ENCODE measurements around the gene IQCH.
A peak's percentile ranks its signal among the peaks of the same experiment; 100 is the strongest.

Gene IQCH

GRCh38 chr15:67254238-67255175, at the start of gene IQCH, which contains the start of gene AAGAB:
TSS of gene IQCH (plus strand) at chr15:67254786. CDS start at chr15:67254897, 111 bp downstream.
TSS of gene AAGAB (minus strand) at chr15:67254661. CDS start at chr15:67254631, 30 bp downstream.
- peak; percentile 86 for DNase-seq (ENCODE audit: low read depth)

- no peak for DNase-seq (ENCODE audit: low read depth)
These were observed 46.9 kb upstream of the IQCH start for GRCh38 chr15:67207555-67208207.

GRCh38 chr15:67208396-67208795, 46.2 kb upstream of the IQCH start:
- no peak for DNase-seq (ENCODE audit: low read depth)

- DNase-seq (ENCODE audit: low read depth), result no peak
These were observed 43.9 kb upstream of the IQCH start for GRCh38 chr15:67210555-67211168.

- DNase-seq (ENCODE audit: low read depth), result no peak
These were observed 41.8 kb upstream of the IQCH start for GRCh38 chr15:67212684-67213367.

- no peak for DNase-seq (ENCODE audit: low read depth)
These were observed 39.5 kb upstream of the IQCH start for GRCh38 chr15:67215102-67215501.

- no peak for DNase-seq (ENCODE audit: low read depth)
These were observed 37.7 kb upstream of the IQCH start for GRCh38 chr15:67216859-67217258.

- no peak for DNase-seq (ENCODE audit: low read depth)
These were observed 36.2 kb upstream of the IQCH start for GRCh38 chr15:67218428-67218827.

- no peak for DNase-seq (ENCODE audit: low read depth)
These were observed 35.3 kb upstream of the IQCH start for GRCh38 chr15:67219288-67219687.

GRCh38 chr15:67224889-67225288, 29.7 kb upstream of the IQCH start:
- DNase-seq (ENCODE audit: low read depth), result no peak

- peak; percentile 58 for DNase-seq (ENCODE audit: low read depth)
These were observed 29.2 kb upstream of the IQCH start for GRCh38 chr15:67225336-67225735.

GRCh38 chr15:67227431-67227830, 27.2 kb upstream of the IQCH start:
- no peak for DNase-seq (ENCODE audit: low read depth)

- DNase-seq (ENCODE audit: low read depth), result no peak
These were observed 26.7 kb upstream of the IQCH start for GRCh38 chr15:67227846-67228245.

GRCh38 chr15:67228286-67228685, 26.3 kb upstream of the IQCH start:
- no peak for DNase-seq (ENCODE audit: low read depth)

- DNase-seq (ENCODE audit: low read depth), result no peak
These were observed 24.1 kb upstream of the IQCH start for GRCh38 chr15:67230504-67230903.

- DNase-seq (ENCODE audit: low read depth), result no peak
These were observed 22.0 kb upstream of the IQCH start for GRCh38 chr15:67232591-67232990.

- DNase-seq (ENCODE audit: low read depth), result no peak
These were observed 14.1 kb upstream of the IQCH start for GRCh38 chr15:67240235-67241131.

GRCh38 chr15:67241132-67241855, 13.3 kb upstream of the IQCH start:
- no peak for DNase-seq (ENCODE audit: low read depth)

GRCh38 chr15:67242708-67243111, 11.9 kb upstream of the IQCH start:
- DNase-seq (ENCODE audit: low read depth), result no peak

GRCh38 chr15:67244971-67245478, 9.6 kb upstream of the IQCH start:
- DNase-seq (ENCODE audit: low read depth), result no peak
